Endothelial cell of umbilical vein (primary cell): ENCODE results near the gene PRPF18. TPM values are rescaled to one million over a fixed set of nuclear protein-coding genes. Genes with fewer than 3 reads are reported as not detected.

Experiments
- BruUV-seq: library from RNA; stranded (reverse); fragments of 400-500 nt; replicated peaks from 2 replicates; lab custom pipeline; 2021; lab: Mats Ljungman, UMichigan
- CTCF ChIA-PET: fragments of 300-600, 350-600 bp; sonication (Branson Sonifier 250); formaldehyde crosslinking; loops from one replicate; lab custom pipeline; 2021; ENCODE audit warnings: antibody characterized with exemption, inconsistent platforms; lab: Charles Lee
- POLR2A ChIA-PET: fragments of 300-600, 350-600 bp; sonication (Branson Sonifier 250); formaldehyde crosslinking; loops from one replicate; lab custom pipeline; 2021; ENCODE audit warnings: antibody characterized with exemption, inconsistent platforms; lab: Charles Lee
- DNase-seq: peaks from one replicate; pipeline ENCODE4 v3.0.0-alpha.2; 2011; ENCODE audit warnings: low read depth, low spot score
- FAIRE-seq: peaks from 2 replicates; lab custom pipeline; 2011; peaks lifted over from hg19 to GRCh38; lab: Jason Lieb, UNC
- H2AFZ ChIP-seq: 2 replicates; pipeline ENCODE4 v1.6.0; 2012; ENCODE audit warnings: low read depth, low read length, control low read depth, inconsistent platforms
- H3K27ac ChIP-seq: 2 replicates; pipeline ENCODE4 v1.5.1; 2011; ENCODE audit warnings: low read depth, mild to moderate bottlenecking, control low read depth, low read length, moderate library complexity; ENCODE audit not compliant: insufficient read depth
- H3K27me3 ChIP-seq, 2 experiments: 2 replicates each; pipeline versions ENCODE4 v1.6.0 to v1.6.1; 2011; ENCODE audit warnings: low read length in 2 of 2, mixed read lengths in 1 of 2; ENCODE audit not compliant: control insufficient read depth in 2 of 2, insufficient read depth in 2 of 2
- H3K36me3 ChIP-seq, 2 experiments: 2 replicates in 1 of 2; 3 replicates in 1 of 2; pipeline ENCODE4 v1.5.1; 2011; ENCODE audit warnings: low read length in 2 of 2, mild to moderate bottlenecking in 1 of 2, moderate library complexity in 1 of 2; ENCODE audit not compliant: control insufficient read depth in 2 of 2, insufficient read depth in 2 of 2; ENCODE audit errors: extremely low read depth in 1 of 2
- H3K4me1 ChIP-seq: 3 replicates; pipeline ENCODE4 v1.5.1; 2011; ENCODE audit warnings: mild to moderate bottlenecking, low read length; ENCODE audit not compliant: control insufficient read depth, insufficient read depth; ENCODE audit errors: extremely low read depth
- H3K4me2 ChIP-seq: 2 replicates; pipeline ENCODE4 v1.6.1; 2011; ENCODE audit warnings: low read length, control low read depth, mixed read lengths; ENCODE audit not compliant: insufficient read depth
- H3K4me3 ChIP-seq, 3 experiments: fragments of 200-600 bp in 1 of 3; sonication (generic), shearing (Covaris generic) in 1 of 3; replicated peaks in 1 of 3; 2 replicates each; pipeline ENCODE4 v1.5.1; 2011 to 2016; ENCODE audit warnings: control low read depth in 3 of 3, low read length in 3 of 3, mild to moderate bottlenecking in 2 of 3, inconsistent platforms in 1 of 3, low read depth in 1 of 3, moderate library complexity in 1 of 3; ENCODE audit not compliant: insufficient read depth in 1 of 3
- H3K79me2 ChIP-seq: 2 replicates; pipeline ENCODE4 v1.6.0; 2012; ENCODE audit warnings: low read length, inconsistent platforms; ENCODE audit not compliant: control insufficient read depth, insufficient read depth
- H3K9ac ChIP-seq: replicated peaks from 2 replicates; pipeline ENCODE3; 2011; ENCODE audit warnings: low read length, control low read depth; ENCODE audit not compliant: insufficient read depth; ENCODE audit errors: extremely low read depth
- H3K9me1 ChIP-seq: replicated peaks from 3 replicates; pipeline ENCODE4 v1.6.0; 2011; ENCODE audit warnings: mild to moderate bottlenecking, low read length; ENCODE audit not compliant: control insufficient read depth, insufficient read depth; ENCODE audit errors: extremely low read depth
- H3K9me3 ChIP-seq: replicated peaks from 2 replicates; pipeline ENCODE4 v1.5.1; 2012; ENCODE audit warnings: low read length, inconsistent platforms; ENCODE audit not compliant: control insufficient read depth, insufficient read depth
- H4K20me1 ChIP-seq: replicated peaks from 2 replicates; pipeline ENCODE3; 2011; ENCODE audit warnings: mild to moderate bottlenecking, low read length; ENCODE audit not compliant: control insufficient read depth, insufficient read depth; ENCODE audit errors: extremely low read depth
- CTCF ChIP-seq, 2 donors: IDR thresholded peaks; 1 replicate in 1 of 2; 2 replicates in 1 of 2; pipeline ENCODE4 v1.5.1; 2011; ENCODE audit warnings: low read length in 2 of 2, mild to moderate bottlenecking in 2 of 2, moderate library complexity in 2 of 2, control low read depth in 1 of 2, inconsistent platforms in 1 of 2, low read depth in 1 of 2; ENCODE audit not compliant: insufficient read depth in 1 of 2; ENCODE audit errors: extremely low read depth in 1 of 2
- EZH2 ChIP-seq: IDR thresholded peaks from 2 replicates; pipeline ENCODE4 v1.6.1; 2012; ENCODE audit warnings: borderline replicate concordance, low read depth, mild to moderate bottlenecking, moderate library complexity, low read length, inconsistent platforms; ENCODE audit not compliant: severe bottlenecking
- FOS ChIP-seq: IDR thresholded peaks from 2 replicates; pipeline ENCODE4 v1.6.1; 2011; ENCODE audit warnings: mild to moderate bottlenecking, low read length, moderate library complexity, borderline replicate concordance; ENCODE audit not compliant: insufficient read depth
- GATA2 ChIP-seq: IDR thresholded peaks from 2 replicates; pipeline ENCODE4 v1.7.0; 2011; ENCODE audit warnings: low read depth, mild to moderate bottlenecking, moderate library complexity, mixed read lengths, low read length; ENCODE audit not compliant: insufficient read length, insufficient read depth
- JUN ChIP-seq: IDR thresholded peaks from 2 replicates; pipeline ENCODE4 v1.6.1; 2011; ENCODE audit warnings: borderline replicate concordance, low read depth; ENCODE audit not compliant: insufficient read length, insufficient read depth
- MAX ChIP-seq: IDR thresholded peaks from 2 replicates; pipeline ENCODE4 v1.6.1; 2011; ENCODE audit not compliant: insufficient read depth, insufficient read length
- MYC ChIP-seq: IDR thresholded peaks from one replicate; pipeline ENCODE4 v1.6.1; 2011; ENCODE audit warnings: mild to moderate bottlenecking, low read depth, low read length
- POLR2A ChIP-seq: IDR thresholded peaks from 2 replicates; pipeline ENCODE4 v1.6.1; 2012; ENCODE audit warnings: low read depth, mild to moderate bottlenecking, control low read depth, low read length
- POLR2AphosphoS5 ChIP-seq: IDR thresholded peaks from 2 replicates; pipeline ENCODE4 v1.6.1; 2012; ENCODE audit warnings: low read depth, mild to moderate bottlenecking, control low read depth, low read length, moderate library complexity; ENCODE audit not compliant: insufficient read depth
- dilution Hi-C: fragments of 300-500 bp; cut with MboI; formaldehyde crosslinking; loops from one replicate; pipeline ENCODE4 v1.15.0; 2019; ENCODE audit warnings: low sequenced_read_pairs; ENCODE audit not compliant: extremely low pct_ligation_motif_present
- intact Hi-C: fragments of 100-400 bp; cut with micrococcal nuclease; formaldehyde crosslinking; loops from one replicate; pipeline ENCODE4 v1.10.0; 2022
- polyA plus RNA-seq, 4 experiments: library from polyadenylated mRNA; depleted of rRNA in 3 of 4; stranded (reverse) in 3 of 4; unstranded in 1 of 4; fragments of >200 nt; gene quantifications; 2 replicates each; pipeline versions ENCODE4 v1.2.1 to v1.2.3, GENCODE V29; 2011 to 2012; ENCODE audit warnings: missing spikeins in 1 of 4
- total RNA-seq: library from RNA; stranded (reverse); gene quantifications from 2 replicates; pipeline ENCODE4 v1.2.3, GENCODE V29; 2021

The PRPF18 gene
- total and polyA plus RNA-seq, 2 donors (not counting 3 experiments of a cell fraction or from before 2014, with no cell fraction given): 7.3 to 21.0 TPM

GRCh38 chr10:13573960-13574359 lies 12.8 kb upstream of the PRPF18 start:
- TF ChIP-seq POLR2A: no peak
- no peak for TF ChIP-seq POLR2AphosphoS5
- no peak for TF ChIP-seq FOS
- no peak for TF ChIP-seq GATA2
- no peak for TF ChIP-seq CTCF (IDR thresholded peaks at IDR 0.05; ENCODE audit: extremely low read depth in 1 of 2, insufficient read depth in 1 of 2, low read depth in 1 of 2, low read length in 2 of 2)
- no peak for TF ChIP-seq EZH2
- no peak for TF ChIP-seq MAX
- no peak for TF ChIP-seq JUN
- no peak for TF ChIP-seq MYC
- Histone ChIP-seq H3K79me2 (no peaks in the 10 kb centered on the region), H3K9me3 (no peaks in the 10 kb centered on the region), H3K9me1 (no peaks in the 10 kb centered on the region), H3K36me3 (no peaks in the 10 kb centered on the region), H3K4me3 (no peak overlapping the region), H3K9ac (no peak overlapping the region), H3K4me1 (no peaks in the 10 kb centered on the region), H4K20me1 (no peaks in the 10 kb centered on the region), H2AFZ (no peak overlapping the region), H3K27ac (no peak overlapping the region), H3K4me2 (no peak overlapping the region), H3K27me3 (peaks cover 0 to 22% of the 10 kb centered on the region in 2 experiments)
- ChIA-PET POLR2A (no interaction called here), CTCF (no interaction called here)
- FAIRE-seq: no peak
- dilution Hi-C loops (no loop called here), intact Hi-C loops (no loop called here)
- BruUV-seq: no TSS peak
- no peak for DNase-seq
